Caco-2 (cell line): ENCODE results near the gene GLOD5. TPM values are rescaled to one million over a fixed set of nuclear protein-coding genes. Genes with fewer than 3 reads are reported as not detected.

ENCODE experiments used
- BruUV-seq: library from RNA; stranded (reverse); fragments of 400-500 nt; replicated peaks from 2 replicates; lab custom pipeline; 2021; lab: Mats Ljungman, UMichigan
- CTCF ChIA-PET: fragments of 300-600 bp; sonication (Branson Sonifier 250); formaldehyde crosslinking; loops from one replicate; lab custom pipeline; 2022; ENCODE audit warnings: antibody characterized with exemption; lab: Charles Lee
- POLR2A ChIA-PET: fragments of 300-600 bp; sonication (Branson Sonifier 250); formaldehyde crosslinking; loops from one replicate; lab custom pipeline; 2022; ENCODE audit warnings: antibody characterized with exemption; lab: Charles Lee
- DNase-seq, 2 experiments: peaks; one replicate each; pipeline versions ENCODE4 v3.0.0 to v3.0.0-alpha.2; 2020 to 2022
- H3K27me3 ChIP-seq: replicated peaks from 2 replicates; pipeline ENCODE4 v1.6.0; 2011; ENCODE audit warnings: low read length; ENCODE audit not compliant: control insufficient read depth, insufficient read depth
- H3K36me3 ChIP-seq: 2 replicates; pipeline ENCODE4 v1.5.1; 2011; ENCODE audit warnings: low read length; ENCODE audit not compliant: control insufficient read depth, insufficient read depth
- H3K4me1 ChIP-seq: fragments of 250-450 bp; sonication (Bioruptor Pico); 2 replicates; pipeline ENCODE4 v1.5.1; 2020; ENCODE audit warnings: mild to moderate bottlenecking
- H3K4me3 ChIP-seq: 2 replicates; pipeline ENCODE4 v1.5.1; 2011; ENCODE audit warnings: low read depth, mild to moderate bottlenecking, control low read depth, low read length
- H3K9me3 ChIP-seq: fragments of 250-450 bp; sonication (Bioruptor Pico); 2 replicates; pipeline ENCODE4 v1.5.1; 2020; ENCODE audit warnings: mild to moderate bottlenecking, moderate library complexity
- H3K27ac Mint-ChIP-seq: one replicate; pipeline ENCODE4 v1.8.0; 2022; ENCODE audit warnings: mixed read lengths; ENCODE audit not compliant: unreplicated experiment
- H3K27me3 Mint-ChIP-seq: one replicate; pipeline ENCODE4 v1.8.0; 2022; ENCODE audit warnings: mixed read lengths; ENCODE audit not compliant: insufficient read depth, unreplicated experiment
- H3K36me3 Mint-ChIP-seq: one replicate; pipeline ENCODE4 v1.8.0; 2022; ENCODE audit warnings: mild to moderate bottlenecking, mixed read lengths; ENCODE audit not compliant: insufficient read depth, unreplicated experiment
- H3K4me1 Mint-ChIP-seq: one replicate; pipeline ENCODE4 v1.8.0; 2022; ENCODE audit warnings: low read depth, mixed read lengths; ENCODE audit not compliant: unreplicated experiment
- H3K4me3 Mint-ChIP-seq: one replicate; pipeline ENCODE4 v1.8.0; 2022; ENCODE audit warnings: mild to moderate bottlenecking, moderate library complexity, mixed read lengths; ENCODE audit not compliant: unreplicated experiment
- H3K9me3 Mint-ChIP-seq: one replicate; pipeline ENCODE4 v1.8.0; 2022; ENCODE audit warnings: mixed read lengths; ENCODE audit not compliant: unreplicated experiment
- intact Hi-C: fragments of 100-400 bp; cut with micrococcal nuclease; formaldehyde crosslinking; loops from one replicate; pipeline ENCODE4 v1.10.0; 2022; ENCODE audit not compliant: unreplicated experiment
- total RNA-seq: library from RNA; stranded (reverse); gene quantifications from 2 replicates; pipeline ENCODE4 v1.2.3, GENCODE V29; 2022
- TF ChIP-seq, protein P1 (sequence below), 2 experiments: fragments of 200-600 bp in 1 of 2; IDR thresholded peaks; 1 replicate in 1 of 2; 2 replicates in 1 of 2; pipeline versions ENCODE4 v1.5.1 to v1.8.0; 2011 to 2022; ENCODE audit warnings: antibody characterized with exemption in 1 of 2, control low read depth in 1 of 2, inconsistent platforms in 1 of 2, low read depth in 1 of 2, low read length in 1 of 2, mild to moderate bottlenecking in 1 of 2, moderate library complexity in 1 of 2; ENCODE audit not compliant: insufficient read depth in 1 of 2, severe bottlenecking in 1 of 2, unreplicated experiment in 1 of 2

GLOD5 gene
- total RNA-seq, 1 experiment from 2014 or later, result not detected

DNA sequence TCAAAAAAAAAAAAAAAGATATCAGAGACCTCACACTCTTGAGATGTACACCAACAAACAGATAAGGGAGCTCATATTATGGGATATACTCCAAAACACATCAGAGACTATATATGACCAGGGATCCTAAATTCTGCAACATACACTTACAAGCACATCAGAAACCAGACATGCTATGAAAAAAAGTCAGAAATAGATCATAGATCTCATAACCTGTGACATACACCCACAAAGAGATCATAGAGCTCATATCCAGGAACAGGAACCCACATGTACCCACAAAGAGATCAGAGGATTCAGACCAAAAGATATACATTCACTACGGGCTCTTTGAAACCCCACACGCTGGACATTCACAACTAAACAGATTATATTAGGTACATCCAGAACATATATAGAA, 35.0 kb upstream of the GLOD5 start:
- H3K4me3 ChIP-seq, result no peak overlapping the region
- Mint-ChIP-seq H3K27me3 (no peaks in the 10 kb centered on the region), H3K27ac (no peak overlapping the region), H3K4me3 (no peak overlapping the region), H3K36me3 (no peaks in the 10 kb centered on the region), H3K4me1 (no peaks in the 10 kb centered on the region), H3K9me3 (no peaks in the 10 kb centered on the region)
- POLR2A ChIA-PET, result no interaction called here
- intact Hi-C loops, result no loop called here
- no peaks in the 10 kb centered on the region for H3K9me3 ChIP-seq
- CTCF ChIA-PET, result no interaction called here
- no peaks in the 10 kb centered on the region for H3K36me3 ChIP-seq
- no TSS peak for BruUV-seq
- no peaks in the 10 kb centered on the region for H3K27me3 ChIP-seq
- DNase-seq, result no peak
- H3K4me1 ChIP-seq, result no peaks in the 10 kb centered on the region
- TF ChIP-seq, protein P1, sequence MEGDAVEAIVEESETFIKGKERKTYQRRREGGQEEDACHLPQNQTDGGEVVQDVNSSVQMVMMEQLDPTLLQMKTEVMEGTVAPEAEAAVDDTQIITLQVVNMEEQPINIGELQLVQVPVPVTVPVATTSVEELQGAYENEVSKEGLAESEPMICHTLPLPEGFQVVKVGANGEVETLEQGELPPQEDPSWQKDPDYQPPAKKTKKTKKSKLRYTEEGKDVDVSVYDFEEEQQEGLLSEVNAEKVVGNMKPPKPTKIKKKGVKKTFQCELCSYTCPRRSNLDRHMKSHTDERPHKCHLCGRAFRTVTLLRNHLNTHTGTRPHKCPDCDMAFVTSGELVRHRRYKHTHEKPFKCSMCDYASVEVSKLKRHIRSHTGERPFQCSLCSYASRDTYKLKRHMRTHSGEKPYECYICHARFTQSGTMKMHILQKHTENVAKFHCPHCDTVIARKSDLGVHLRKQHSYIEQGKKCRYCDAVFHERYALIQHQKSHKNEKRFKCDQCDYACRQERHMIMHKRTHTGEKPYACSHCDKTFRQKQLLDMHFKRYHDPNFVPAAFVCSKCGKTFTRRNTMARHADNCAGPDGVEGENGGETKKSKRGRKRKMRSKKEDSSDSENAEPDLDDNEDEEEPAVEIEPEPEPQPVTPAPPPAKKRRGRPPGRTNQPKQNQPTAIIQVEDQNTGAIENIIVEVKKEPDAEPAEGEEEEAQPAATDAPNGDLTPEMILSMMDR (IDR thresholded peaks at IDR 0.05; ENCODE audit: insufficient read depth in 1 of 2, low read depth in 1 of 2, low read length in 1 of 2, severe bottlenecking in 1 of 2, unreplicated experiment in 1 of 2), result no peak

DNA sequence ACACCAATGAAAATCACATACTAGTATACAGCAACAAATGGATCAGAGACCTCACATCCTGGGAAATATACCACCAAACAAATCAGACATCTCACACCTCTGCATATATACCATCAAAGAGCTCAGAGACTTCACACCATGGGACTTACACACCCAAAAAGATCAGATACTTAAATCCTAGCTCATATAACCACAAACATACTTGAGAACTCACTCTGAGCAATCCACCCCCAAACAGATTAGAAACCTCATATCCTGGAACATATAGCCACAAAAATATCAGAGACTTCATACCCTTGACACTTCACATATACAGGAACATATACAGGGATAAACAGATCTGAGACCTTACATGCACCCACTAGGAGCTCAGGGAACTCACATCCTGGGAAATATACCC, 32.9 kb upstream of the GLOD5 start:
- H3K4me1 ChIP-seq, result no peaks in the 10 kb centered on the region
- no peaks in the 10 kb centered on the region for H3K36me3 ChIP-seq
- no peaks in the 10 kb centered on the region for H3K27me3 ChIP-seq
- no peak overlapping the region for H3K4me3 ChIP-seq
- DNase-seq, result no peak
- no peaks in the 10 kb centered on the region for H3K27me3 Mint-ChIP-seq
- POLR2A ChIA-PET, result interaction anchor here (1.3 kb wide), 1 partner anchor 8 kb away, joined by 4 read pairs; no protein-coding TSS in a partner anchor
- H3K9me3 Mint-ChIP-seq, result no peaks in the 10 kb centered on the region
- no TSS peak for BruUV-seq
- H3K9me3 ChIP-seq, result no peaks in the 10 kb centered on the region
- CTCF ChIA-PET, result no interaction called here
- TF ChIP-seq, protein P1 (IDR thresholded peaks at IDR 0.05; ENCODE audit: insufficient read depth in 1 of 2, low read depth in 1 of 2, low read length in 1 of 2, severe bottlenecking in 1 of 2, unreplicated experiment in 1 of 2), result no peak
- H3K4me1 Mint-ChIP-seq, result no peaks in the 10 kb centered on the region
- H3K36me3 Mint-ChIP-seq, result no peaks in the 10 kb centered on the region
- H3K4me3 Mint-ChIP-seq, result no peak overlapping the region
- intact Hi-C loops, result no loop called here
- no peak overlapping the region for H3K27ac Mint-ChIP-seq

DNA sequence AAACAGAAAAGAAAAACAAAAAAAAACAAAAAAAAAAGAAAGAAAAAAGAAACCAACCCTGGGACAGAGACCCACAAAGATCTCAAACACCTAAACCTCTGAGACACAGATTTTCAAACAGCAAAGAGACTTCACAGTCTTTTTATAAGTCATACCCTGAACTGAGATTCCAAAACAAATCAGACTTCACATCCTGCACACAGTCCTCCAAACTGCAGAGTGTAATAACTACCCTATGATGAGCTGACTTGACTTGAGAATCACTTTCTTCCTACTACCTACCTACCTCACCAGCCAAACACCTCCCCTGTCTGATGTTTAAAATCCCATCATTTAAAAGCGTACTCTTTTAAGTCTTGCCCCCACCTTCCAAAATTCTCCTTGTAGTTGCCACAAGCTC, 25.2 kb upstream of the GLOD5 start:
- H3K27me3 ChIP-seq, result no peaks in the 10 kb centered on the region
- H3K27me3 Mint-ChIP-seq, result no peaks in the 10 kb centered on the region
- H3K9me3 Mint-ChIP-seq, result no peaks in the 10 kb centered on the region
- peak overlapping the region; percentile 72 for H3K27ac Mint-ChIP-seq
- BruUV-seq, result no TSS peak
- no peak overlapping the region for H3K4me3 ChIP-seq
- peaks cover 12% of the 10 kb centered on the region for H3K36me3 Mint-ChIP-seq
- ChIA-PET POLR2A (interaction anchor here (0.6 to 0.9 kb wide), 2 partner anchors 161 to 167 kb away, joined by 4 to 5 read pairs; partner anchors contain the start of genes PQBP1 and TIMM17B), CTCF (no interaction called here)
- no peaks in the 10 kb centered on the region for H3K36me3 ChIP-seq
- DNase-seq, result no peak
- intact Hi-C loops, result loop anchor here (2.0 kb wide), 2 partner anchors 18 to 40 kb away; partner anchors contain the start of gene SUV39H1
- H3K4me1 Mint-ChIP-seq, result peaks cover 6% of the 10 kb centered on the region
- H3K4me1 ChIP-seq, result no peaks in the 10 kb centered on the region; the same call in 1 of the 2 replicates
- no peaks in the 10 kb centered on the region for H3K9me3 ChIP-seq
- TF ChIP-seq, protein P1 (IDR thresholded peaks at IDR 0.05; ENCODE audit: insufficient read depth in 1 of 2, low read depth in 1 of 2, low read length in 1 of 2, severe bottlenecking in 1 of 2, unreplicated experiment in 1 of 2), result no peak
- peak overlapping the region; percentile 77 for H3K4me3 Mint-ChIP-seq
